Cortex of kidney (tissue), 1 donor: ENCODE measurements around the gene INSYN2A.

Experiments used
- DNase-seq: peaks from one replicate; lab custom pipeline; 2025; lab: John Stamatoyannopoulos, UW

The INSYN2A gene, protein sequence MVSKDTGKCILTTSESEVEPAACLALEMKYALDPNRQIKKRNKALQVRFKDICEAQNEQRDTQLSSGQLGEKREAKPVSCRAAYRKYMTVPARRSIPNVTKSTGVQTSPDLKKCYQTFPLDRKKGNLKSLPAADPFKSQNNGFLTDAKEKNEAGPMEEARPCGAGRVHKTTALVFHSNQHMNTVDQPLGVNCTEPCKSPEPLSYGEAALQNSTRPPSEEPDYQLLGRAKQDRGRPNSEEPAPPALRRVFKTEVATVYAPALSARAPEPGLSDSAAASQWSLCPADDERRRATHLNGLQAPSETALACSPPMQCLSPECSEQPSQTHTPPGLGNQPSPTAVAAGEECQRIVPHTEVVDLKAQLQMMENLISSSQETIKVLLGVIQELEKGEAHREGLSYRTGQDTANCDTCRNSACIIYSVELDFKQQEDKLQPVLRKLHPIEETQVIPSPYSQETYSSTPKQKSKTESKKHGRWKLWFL

DNA sequence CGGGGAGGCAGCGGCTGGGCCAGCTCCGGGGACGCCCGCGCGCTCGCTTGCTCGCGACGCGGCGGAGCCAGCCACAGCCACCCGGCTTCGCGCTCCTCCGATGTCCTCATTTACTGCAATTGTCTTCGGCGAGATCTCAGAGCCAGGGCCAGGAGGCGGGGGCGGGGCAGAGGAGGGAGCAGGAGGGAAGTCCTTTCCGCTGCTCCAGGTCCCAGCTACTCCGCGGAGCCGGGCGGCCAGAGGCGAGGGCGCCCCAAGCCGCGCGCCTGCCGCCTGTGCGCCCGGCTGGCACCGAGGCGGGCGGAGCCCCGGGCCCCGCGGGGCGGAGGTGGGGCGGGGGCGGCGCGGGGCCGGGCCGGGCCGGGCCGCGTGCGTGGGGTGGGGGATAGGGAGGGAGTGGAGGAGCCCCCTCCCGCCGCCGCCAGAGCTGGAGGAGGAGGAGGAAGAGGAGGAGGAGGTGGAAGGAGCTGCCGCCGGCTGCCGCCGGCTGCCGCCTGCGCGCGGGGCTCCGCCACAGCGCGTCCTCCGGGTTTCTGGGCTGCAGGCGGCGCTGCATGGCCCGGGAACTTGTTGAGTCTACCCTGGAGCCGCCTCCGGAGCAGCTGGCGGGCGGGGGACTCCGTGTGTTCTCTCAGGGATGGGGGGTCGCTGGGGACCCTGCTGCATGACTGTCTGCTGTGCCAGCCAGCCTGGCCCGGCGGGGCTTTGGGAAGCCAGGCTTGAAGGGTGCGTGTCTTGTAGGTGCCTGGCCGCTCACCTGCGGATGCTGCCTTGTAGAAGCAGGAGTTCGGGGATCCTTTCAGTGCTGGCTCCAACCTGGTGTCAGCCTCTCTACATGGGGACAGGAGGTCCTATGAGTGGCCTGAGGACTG is at the start of gene INSYN2A:
Gene INSYN2A (minus strand): TSS at position 310 of the 872 bp plus-strand sequence. CDS start 20,196 bp downstream, outside the sequence.
- DNase-seq, result no peak

- DNase-seq, result no peak
Observed at GRCh38 chr10:127245456-127245855, 49.1 kb upstream of the INSYN2A start.

DNA sequence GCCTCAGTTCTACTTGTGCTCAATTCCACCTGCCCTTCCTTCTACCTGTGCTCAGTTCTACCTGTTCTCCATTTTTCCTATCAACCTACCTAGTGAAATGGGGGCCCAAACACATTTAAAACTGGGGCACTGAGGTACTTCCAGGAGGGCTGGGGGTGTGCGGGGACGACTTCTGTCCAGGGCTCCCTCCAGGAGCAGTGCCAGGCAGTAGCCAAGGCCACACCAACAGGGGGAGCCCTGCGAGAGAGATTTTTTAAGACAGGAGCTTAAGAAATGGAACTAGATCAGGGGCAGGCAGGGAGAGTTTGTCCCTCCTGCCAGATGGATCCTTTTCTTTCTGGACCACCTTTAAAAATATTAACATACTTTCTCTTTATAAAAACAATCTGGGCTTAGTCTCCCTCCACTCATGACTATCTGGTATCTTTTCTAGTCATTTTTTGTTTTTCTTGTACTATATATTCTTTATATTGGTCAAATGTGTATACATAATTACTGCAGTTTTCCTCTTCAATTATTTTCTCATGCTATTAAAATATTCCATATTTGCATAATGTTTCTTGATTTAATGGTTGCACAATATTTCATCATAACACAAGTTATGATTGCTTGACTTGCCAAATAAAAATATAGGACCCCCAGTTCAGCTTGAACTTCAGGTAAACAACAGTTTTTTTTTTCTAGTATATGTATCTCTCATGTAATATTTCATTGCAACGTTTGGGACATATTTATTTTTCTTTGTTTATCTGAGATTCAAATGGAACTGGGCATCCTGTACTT is 47.3 kb upstream of the INSYN2A start:
- no peak for DNase-seq

DNA sequence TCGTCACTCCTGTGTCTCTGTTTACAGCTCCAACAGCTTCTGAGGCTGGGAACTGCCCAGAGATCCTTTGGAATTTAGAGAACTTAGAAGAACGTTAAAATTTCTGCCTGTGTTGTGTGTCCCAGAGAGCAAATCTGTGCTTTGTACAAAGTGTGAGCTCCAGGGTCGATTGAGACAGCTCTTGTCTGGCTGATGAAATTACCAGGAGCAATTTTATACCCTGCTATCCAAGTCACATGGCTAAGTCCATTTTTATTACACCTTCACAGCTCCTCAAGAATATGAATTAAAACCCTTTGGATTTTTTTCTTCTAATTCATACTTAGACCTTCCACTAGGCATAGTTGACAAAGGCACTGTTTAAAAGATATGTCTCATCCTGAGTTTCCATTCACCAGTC is 46.5 kb upstream of the INSYN2A start:
- DNase-seq, result no peak

GRCh38 chr10:127236266-127236665 is 39.9 kb upstream of the INSYN2A start:
- DNase-seq, result no peak

DNA sequence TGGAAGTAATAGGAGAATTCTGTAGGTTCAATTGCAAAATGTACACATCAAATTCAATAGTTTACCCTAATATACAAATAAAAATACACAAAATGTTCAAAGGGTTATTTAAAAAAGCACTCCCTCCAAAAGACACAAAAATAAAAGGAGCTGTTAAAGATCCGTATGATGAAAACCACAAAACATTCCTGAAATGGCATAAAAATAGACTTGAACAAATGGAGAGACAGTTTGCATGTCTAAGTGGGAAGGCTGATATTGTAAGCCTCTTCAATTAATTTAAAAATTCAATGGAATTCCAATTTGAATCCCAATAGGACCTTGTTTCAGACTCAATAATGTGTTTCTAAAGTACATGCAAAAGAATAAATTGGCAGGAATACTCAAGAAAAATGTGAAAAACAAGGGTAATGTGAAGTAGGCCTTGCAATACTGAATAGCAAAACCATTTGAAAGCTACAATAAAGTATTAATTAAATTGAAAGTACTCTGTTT is 38.0 kb upstream of the INSYN2A start:
- DNase-seq, result no peak

DNA sequence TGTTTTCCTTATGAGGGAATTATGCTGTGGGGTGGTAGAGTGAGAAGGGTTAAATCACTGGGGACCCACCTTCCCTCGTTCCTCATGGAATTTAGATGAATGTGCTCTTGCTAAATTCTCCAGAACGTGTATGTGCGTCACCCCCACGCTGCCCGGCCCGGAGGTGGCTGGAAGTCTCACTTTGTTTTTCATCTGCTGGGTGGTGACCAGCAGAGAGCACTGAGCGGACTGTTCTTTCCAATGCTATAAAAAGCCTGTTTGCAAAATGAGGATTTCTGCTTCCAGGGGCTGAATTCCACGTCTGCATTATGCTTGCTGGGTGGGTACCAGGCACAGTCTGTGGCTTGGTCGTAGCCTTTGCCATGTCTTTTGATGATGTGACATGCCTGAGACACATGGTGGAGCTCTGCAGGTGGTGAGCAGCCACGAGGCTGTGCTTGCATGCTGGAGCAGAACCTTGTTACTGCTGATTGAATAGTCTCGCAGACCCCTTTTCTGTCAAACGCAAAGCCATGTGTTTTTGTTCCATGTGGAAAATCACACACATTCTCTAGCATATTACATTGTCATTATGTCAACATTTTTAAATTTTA is 31.9 kb upstream of the INSYN2A start:
- DNase-seq, result no peak

GRCh38 chr10:127227663-127228062 is 31.3 kb upstream of the INSYN2A start:
- no peak for DNase-seq

GRCh38 chr10:127227027-127227426 is 30.6 kb upstream of the INSYN2A start:
- no peak for DNase-seq

GRCh38 chr10:127221281-127221680 is 24.9 kb upstream of the INSYN2A start:
- DNase-seq, result no peak

DNA sequence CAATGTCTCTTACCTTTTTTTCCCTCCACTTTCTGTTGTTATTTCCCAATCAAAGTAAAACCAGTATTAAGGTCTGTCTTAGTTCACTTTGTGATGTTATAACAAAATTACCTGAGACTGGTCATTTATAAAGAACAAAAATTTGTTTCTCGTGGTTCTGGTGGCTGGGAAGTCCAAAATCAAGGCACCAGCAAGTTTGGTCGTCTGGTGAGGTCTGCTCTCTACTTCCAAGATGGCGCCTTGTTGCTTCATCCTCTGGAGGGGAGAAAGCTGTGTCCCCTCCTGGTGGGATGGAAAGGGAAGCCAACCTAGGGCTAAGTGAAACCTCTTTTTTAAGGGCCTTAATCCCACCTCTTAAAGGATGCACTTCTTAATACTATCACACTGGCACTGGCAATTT is 22.3 kb upstream of the INSYN2A start:
- no peak for DNase-seq

DNA sequence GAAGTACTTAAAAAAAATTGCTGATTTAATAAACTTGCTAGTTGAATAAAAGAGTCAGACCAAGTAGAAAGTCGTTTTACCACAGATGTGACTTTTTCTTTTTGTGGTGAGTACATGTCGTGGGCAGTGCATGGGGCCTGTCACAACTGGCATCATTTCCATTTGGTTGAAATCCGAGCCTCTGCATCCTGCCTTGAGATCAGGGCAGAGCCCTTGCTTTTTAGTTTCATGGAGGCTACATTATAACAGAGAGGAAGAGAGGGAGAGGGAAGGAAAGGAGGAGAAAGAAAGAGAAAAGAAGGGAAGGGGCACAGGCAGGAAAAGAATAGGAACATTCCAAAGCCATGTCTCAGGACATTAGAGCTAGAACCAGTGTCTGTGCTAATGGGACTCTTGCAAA is 20.4 kb upstream of the INSYN2A start:
- no peak for DNase-seq

GRCh38 chr10:127216274-127216673 is 19.9 kb upstream of the INSYN2A start:
- no peak for DNase-seq

DNA sequence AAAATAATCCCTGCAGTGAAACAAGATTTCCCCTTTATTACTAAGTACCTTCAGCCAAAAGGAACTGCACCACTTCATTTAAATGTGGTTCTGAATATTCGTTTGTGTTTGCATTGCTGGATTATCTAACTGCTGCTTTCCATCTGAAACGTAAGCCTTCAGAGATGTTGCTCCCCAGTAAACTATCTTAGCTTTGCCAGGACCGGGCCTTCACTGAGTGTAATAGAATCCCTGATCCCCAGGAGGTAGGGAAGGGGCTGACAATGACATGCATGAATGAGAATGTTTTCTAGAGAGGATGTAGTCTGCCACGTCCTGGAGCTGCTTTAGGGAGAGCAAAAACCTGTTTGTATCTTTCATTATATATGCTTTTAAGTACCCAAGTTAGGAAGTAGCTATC is 19.5 kb upstream of the INSYN2A start:
- DNase-seq, result no peak

GRCh38 chr10:127210936-127211466 is 14.6 kb upstream of the INSYN2A start:
- no peak for DNase-seq

- DNase-seq, result no peak
Observed at GRCh38 chr10:127207081-127207480, 10.7 kb upstream of the INSYN2A start.

- no peak for DNase-seq
Observed at GRCh38 chr10:127203067-127203466, 6.7 kb upstream of the INSYN2A start.

- no peak for DNase-seq
Observed at GRCh38 chr10:127200646-127201045, 4.3 kb upstream of the INSYN2A start.

GRCh38 chr10:127198721-127199120 is 2.3 kb upstream of the INSYN2A start:
- no peak for DNase-seq

DNA sequence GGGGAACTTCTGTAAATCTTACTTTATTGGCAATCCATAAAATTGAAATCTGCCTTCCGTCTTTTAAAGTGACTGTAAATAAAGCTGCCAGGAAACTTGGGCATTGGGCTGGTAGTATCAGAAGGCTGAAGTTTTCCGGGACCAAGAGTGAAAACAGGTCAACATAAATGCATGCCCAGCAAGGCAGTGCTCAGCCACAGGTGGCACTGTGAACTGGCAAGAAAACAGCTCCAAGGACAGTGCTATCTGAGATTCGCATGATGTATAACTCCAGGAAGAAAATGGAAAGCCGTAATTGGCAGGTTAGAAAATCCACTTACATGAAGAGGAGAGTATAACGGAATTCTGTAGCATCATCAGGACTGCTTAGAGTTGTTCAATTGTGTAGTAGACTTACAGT is 1.9 kb upstream of the INSYN2A start:
- DNase-seq, result no peak

GRCh38 chr10:127197154-127197432 is 702 bp upstream of the INSYN2A start:
- DNase-seq, result no peak
